Measurements from ENCODE around the gene OASL.

Gene OASL

DNA sequence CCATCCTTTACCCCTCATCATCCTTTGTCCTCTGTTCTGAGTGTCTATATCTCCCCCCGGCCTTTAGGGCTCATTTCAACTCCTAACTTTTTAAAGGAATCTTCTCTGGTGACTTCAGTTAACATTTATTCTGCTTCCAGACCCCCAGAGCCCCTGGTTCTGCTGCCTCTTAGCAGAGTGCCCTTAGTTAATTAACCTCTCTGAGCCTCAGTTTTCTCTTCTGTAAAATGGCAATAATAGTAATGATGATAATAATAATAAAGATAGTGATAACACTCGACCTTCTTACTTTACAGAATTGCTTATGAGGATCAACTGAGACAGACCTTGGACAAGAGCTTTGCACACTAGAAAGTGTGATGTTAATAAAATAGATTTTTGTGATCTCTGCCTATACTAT lies 16.3 kb downstream of the OASL start (continued):
- TF ChIP-seq, protein P1, sequence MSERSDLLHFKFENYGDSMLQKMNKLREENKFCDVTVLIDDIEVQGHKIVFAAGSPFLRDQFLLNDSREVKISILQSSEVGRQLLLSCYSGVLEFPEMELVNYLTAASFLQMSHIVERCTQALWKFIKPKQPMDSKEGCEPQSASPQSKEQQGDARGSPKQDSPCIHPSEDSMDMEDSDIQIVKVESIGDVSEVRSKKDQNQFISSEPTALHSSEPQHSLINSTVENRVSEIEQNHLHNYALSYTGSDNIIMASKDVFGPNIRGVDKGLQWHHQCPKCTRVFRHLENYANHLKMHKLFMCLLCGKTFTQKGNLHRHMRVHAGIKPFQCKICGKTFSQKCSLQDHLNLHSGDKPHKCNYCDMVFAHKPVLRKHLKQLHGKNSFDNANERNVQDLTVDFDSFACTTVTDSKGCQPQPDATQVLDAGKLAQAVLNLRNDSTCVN (tag by site-specific recombination; optimal IDR thresholded peaks at IDR 0.05): no peak
- TF ChIP-seq GLIS2 (tag by site-specific recombination; IDR thresholded peaks at IDR 0.05) (no peak), ZNF549 (tag by site-specific recombination; IDR thresholded peaks at IDR 0.05) (no peak), ZNF175 (tag by site-specific recombination; IDR thresholded peaks at IDR 0.05) (no peak), ZSCAN16 (tag by site-specific recombination; IDR thresholded peaks at IDR 0.05) (no peak), ZNF10 (tag by site-specific recombination; IDR thresholded peaks at IDR 0.05) (no peak)

DNA sequence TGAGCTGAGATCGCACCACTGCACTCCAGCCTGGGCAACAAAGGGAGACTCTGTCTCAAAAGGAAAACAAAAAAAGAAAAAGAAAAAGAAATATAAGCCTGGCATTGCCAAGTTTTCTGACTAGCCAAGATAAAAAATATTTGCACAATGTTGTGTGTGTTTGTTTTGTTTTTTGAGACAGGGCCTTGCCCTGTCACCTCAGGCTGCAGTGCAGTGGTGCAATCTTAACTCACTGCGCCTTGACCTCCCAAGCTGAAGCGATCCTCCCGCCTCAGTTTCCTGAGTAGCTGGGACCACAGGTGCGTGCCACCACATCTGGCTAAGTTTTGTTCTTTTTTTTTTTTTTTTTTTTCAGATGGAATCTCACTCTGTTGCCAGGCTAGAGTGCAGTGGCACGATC lies 17.3 kb downstream of the OASL start:
- H3K4me1 ChIP-seq (ENCODE audit: control insufficient read depth, insufficient read depth, low read length): no peaks in the 10 kb centered on the region
- ChIA-PET POLR2A (no interaction called here), CTCF (interaction anchor here (0.6 kb wide), 1 partner anchor 208 kb away, joined by 4 read pairs; no protein-coding TSS in a partner anchor)
- no peaks in the 10 kb centered on the region for H3K9me3 ChIP-seq (ENCODE audit: control insufficient read depth, insufficient read depth, low read depth, low read length)
- no peak overlapping the region for H3K27ac ChIP-seq (ENCODE audit: extremely low read depth, low read depth, low read length)
- no peak overlapping the region for H3K4me3 ChIP-seq (ENCODE audit: low read depth, low read length)
- H3K36me3 ChIP-seq (ENCODE audit: control insufficient read depth in 2 of 2, insufficient read depth in 1 of 2, low read length in 2 of 2): no peaks in the 10 kb centered on the region
- no peak for TF ChIP-seq MYNN (tag by site-specific recombination; IDR thresholded peaks at IDR 0.05; ENCODE audit: borderline replicate concordance)
- TF ChIP-seq ZBTB48 (tag by site-specific recombination; IDR thresholded peaks at IDR 0.05): no peak
- no peak for TF ChIP-seq ZFP37 (tag by site-specific recombination; IDR thresholded peaks at IDR 0.05)
- TF ChIP-seq, protein P2, sequence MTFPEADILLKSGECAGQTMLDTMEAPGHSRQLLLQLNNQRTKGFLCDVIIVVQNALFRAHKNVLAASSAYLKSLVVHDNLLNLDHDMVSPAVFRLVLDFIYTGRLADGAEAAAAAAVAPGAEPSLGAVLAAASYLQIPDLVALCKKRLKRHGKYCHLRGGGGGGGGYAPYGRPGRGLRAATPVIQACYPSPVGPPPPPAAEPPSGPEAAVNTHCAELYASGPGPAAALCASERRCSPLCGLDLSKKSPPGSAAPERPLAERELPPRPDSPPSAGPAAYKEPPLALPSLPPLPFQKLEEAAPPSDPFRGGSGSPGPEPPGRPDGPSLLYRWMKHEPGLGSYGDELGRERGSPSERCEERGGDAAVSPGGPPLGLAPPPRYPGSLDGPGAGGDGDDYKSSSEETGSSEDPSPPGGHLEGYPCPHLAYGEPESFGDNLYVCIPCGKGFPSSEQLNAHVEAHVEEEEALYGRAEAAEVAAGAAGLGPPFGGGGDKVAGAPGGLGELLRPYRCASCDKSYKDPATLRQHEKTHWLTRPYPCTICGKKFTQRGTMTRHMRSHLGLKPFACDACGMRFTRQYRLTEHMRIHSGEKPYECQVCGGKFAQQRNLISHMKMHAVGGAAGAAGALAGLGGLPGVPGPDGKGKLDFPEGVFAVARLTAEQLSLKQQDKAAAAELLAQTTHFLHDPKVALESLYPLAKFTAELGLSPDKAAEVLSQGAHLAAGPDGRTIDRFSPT (tag by site-specific recombination; IDR thresholded peaks at IDR 0.05): no peak
- no peak for TF ChIP-seq ZNF48 (tag by site-specific recombination; IDR thresholded peaks at IDR 0.05)

DNA sequence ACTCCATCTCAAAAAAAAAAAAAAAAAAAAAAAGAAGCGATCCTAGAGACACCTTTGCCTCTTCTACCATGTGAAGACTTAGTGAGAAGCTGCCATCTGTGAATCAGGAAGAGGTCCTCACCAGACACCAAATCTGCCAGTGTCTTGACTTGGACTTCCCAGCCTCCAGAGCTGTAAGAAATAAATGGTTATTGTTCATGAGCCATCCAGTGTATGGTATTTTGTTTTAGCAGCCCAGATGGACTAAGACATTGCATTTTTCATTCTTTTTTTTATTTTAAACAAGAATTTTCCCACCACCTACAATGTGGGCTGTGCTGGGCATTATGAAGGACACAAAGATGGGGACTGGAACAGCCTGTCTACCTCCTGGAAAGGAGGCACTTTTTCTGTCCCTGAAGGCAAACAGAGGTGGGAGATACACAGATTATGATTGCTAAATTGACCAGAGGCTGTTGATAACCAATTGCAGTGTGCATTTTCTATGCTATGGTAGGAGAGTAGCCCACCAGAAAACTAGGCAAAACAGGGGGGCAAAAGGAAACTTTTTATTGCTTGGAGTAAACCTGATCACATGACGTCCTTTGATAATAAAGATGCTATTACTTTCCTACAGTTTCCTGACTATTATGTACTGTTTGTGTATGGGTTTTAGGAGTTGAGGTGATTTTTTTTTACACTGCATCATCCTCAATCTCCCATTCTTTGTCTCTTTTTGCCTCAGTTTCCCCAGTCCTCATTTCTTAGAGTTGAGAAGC lies 20.0 kb downstream of the OASL start:
- no peak overlapping the region for H3K4me3 ChIP-seq (ENCODE audit: low read depth, low read length)
- H3K36me3 ChIP-seq (ENCODE audit: control insufficient read depth in 2 of 2, insufficient read depth in 1 of 2, low read length in 2 of 2): no peaks in the 10 kb centered on the region
- H3K27ac ChIP-seq (ENCODE audit: extremely low read depth, low read depth, low read length): no peak overlapping the region
- H3K9me3 ChIP-seq (ENCODE audit: control insufficient read depth, insufficient read depth, low read depth, low read length): no peaks in the 10 kb centered on the region
- ChIA-PET POLR2A (interaction anchor here (0.6 kb wide), 1 partner anchor 219 kb away, joined by 4 read pairs; no protein-coding TSS in a partner anchor), CTCF (interaction anchor here (0.5 to 4.7 kb wide), 2 partner anchors 13 to 309 kb away, joined by 4 to 20 read pairs; partner anchors contain the start of gene UNC119B)
- no peaks in the 10 kb centered on the region for H3K4me1 ChIP-seq (ENCODE audit: control insufficient read depth, insufficient read depth, low read length)
- TF ChIP-seq ZNF707 (tag by site-specific recombination; IDR thresholded peaks at IDR 0.05) (no peak), ZFP37 (tag by site-specific recombination; IDR thresholded peaks at IDR 0.05) (no peak), ZNF155 (tag by site-specific recombination; IDR thresholded peaks at IDR 0.05) (no peak), ZNF701 (tag by site-specific recombination; IDR thresholded peaks at IDR 0.05) (no peak), GFI1B (tag by site-specific recombination; IDR thresholded peaks at IDR 0.05) (no peak), ZNF311 (tag by site-specific recombination; IDR thresholded peaks at IDR 0.05; ENCODE audit: borderline replicate concordance) (no peak), ZNF629 (tag by site-specific recombination; IDR thresholded peaks at IDR 0.05) (no peak), ZXDB (tag by site-specific recombination; IDR thresholded peaks at IDR 0.05) (no peak), GLIS1 (tag by site-specific recombination; IDR thresholded peaks at IDR 0.05) (no peak), ZBTB8A (tag by site-specific recombination; IDR thresholded peaks at IDR 0.05) (no peak), EGR2 (tag by site-specific recombination; IDR thresholded peaks at IDR 0.05; ENCODE audit: low read depth) (no peak)
- TF ChIP-seq, protein P3, sequence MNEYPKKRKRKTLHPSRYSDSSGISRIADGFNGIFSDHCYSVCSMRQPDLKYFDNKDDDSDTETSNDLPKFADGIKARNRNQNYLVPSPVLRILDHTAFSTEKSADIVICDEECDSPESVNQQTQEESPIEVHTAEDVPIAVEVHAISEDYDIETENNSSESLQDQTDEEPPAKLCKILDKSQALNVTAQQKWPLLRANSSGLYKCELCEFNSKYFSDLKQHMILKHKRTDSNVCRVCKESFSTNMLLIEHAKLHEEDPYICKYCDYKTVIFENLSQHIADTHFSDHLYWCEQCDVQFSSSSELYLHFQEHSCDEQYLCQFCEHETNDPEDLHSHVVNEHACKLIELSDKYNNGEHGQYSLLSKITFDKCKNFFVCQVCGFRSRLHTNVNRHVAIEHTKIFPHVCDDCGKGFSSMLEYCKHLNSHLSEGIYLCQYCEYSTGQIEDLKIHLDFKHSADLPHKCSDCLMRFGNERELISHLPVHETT (tag by site-specific recombination; IDR thresholded peaks at IDR 0.05): no peak
- TF ChIP-seq, protein P4, sequence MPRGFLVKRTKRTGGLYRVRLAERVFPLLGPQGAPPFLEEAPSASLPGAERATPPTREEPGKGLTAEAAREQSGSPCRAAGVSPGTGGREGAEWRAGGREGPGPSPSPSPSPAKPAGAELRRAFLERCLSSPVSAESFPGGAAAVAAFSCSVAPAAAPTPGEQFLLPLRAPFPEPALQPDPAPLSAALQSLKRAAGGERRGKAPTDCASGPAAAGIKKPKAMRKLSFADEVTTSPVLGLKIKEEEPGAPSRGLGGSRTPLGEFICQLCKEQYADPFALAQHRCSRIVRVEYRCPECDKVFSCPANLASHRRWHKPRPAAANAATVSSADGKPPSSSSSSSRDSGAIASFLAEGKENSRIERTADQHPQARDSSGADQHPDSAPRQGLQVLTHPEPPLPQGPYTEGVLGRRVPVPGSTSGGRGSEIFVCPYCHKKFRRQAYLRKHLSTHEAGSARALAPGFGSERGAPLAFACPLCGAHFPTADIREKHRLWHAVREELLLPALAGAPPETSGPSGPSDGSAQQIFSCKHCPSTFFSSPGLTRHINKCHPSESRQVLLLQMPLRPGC (tag by site-specific recombination; IDR thresholded peaks at IDR 0.05): no peak
- TF ChIP-seq, protein P5, sequence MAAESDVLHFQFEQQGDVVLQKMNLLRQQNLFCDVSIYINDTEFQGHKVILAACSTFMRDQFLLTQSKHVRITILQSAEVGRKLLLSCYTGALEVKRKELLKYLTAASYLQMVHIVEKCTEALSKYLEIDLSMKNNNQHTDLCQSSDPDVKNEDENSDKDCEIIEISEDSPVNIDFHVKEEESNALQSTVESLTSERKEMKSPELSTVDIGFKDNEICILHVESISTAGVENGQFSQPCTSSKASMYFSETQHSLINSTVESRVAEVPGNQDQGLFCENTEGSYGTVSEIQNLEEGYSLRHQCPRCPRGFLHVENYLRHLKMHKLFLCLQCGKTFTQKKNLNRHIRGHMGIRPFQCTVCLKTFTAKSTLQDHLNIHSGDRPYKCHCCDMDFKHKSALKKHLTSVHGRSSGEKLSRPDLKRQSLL (tag by site-specific recombination; IDR thresholded peaks at IDR 0.05): no peak
- TF ChIP-seq, protein P6, sequence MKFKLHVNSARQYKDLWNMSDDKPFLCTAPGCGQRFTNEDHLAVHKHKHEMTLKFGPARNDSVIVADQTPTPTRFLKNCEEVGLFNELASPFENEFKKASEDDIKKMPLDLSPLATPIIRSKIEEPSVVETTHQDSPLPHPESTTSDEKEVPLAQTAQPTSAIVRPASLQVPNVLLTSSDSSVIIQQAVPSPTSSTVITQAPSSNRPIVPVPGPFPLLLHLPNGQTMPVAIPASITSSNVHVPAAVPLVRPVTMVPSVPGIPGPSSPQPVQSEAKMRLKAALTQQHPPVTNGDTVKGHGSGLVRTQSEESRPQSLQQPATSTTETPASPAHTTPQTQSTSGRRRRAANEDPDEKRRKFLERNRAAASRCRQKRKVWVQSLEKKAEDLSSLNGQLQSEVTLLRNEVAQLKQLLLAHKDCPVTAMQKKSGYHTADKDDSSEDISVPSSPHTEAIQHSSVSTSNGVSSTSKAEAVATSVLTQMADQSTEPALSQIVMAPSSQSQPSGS (tag by site-specific recombination; IDR thresholded peaks at IDR 0.05; ENCODE audit: low read depth): no peak

All from HEK293 (cell line).